Cardiac muscle cell (in vitro differentiated cells and primary cell): ENCODE measurements around the gene SNX25. TPM values are rescaled to one million over a fixed set of nuclear protein-coding genes. Genes with fewer than 3 reads are reported as not detected.

ENCODE experiments used
- DNase-seq, 2 donors: peaks; one replicate each; pipeline versions ENCODE4 v3.0.0 to v3.0.0-alpha.2; 2010 to 2017; ENCODE audit warnings: low read depth in 1 of 2, low spot score in 1 of 2
- H3K27ac ChIP-seq: fragments of 200-600 bp; sonication (generic); 2 replicates; pipeline ENCODE4 v1.5.1; 2016
- H3K27me3 ChIP-seq: fragments of 200-600 bp; sonication (generic); 2 replicates; pipeline ENCODE4 v1.6.0; 2016; ENCODE audit warnings: control low read depth
- H3K36me3 ChIP-seq: fragments of 200-600 bp; sonication (generic); 2 replicates; pipeline ENCODE4 v1.5.1; 2016; ENCODE audit warnings: control low read depth
- H3K4me1 ChIP-seq: fragments of 200-600 bp; sonication (generic); 2 replicates; pipeline ENCODE4 v1.8.1; 2017; ENCODE audit warnings: low read depth, mild to moderate bottlenecking, mixed run types
- H3K4me3 ChIP-seq: fragments of 200-600 bp; sonication (generic); 2 replicates; pipeline ENCODE4 v1.5.1; 2016; ENCODE audit warnings: mild to moderate bottlenecking
- H3K9me3 ChIP-seq: fragments of 200-600 bp; sonication (generic); 2 replicates; pipeline ENCODE4 v1.5.1; 2017; ENCODE audit warnings: low read depth, mild to moderate bottlenecking, control low read depth
- polyA plus RNA-seq: library from polyadenylated mRNA; unstranded; fragments of >200 nt; fragmentation: Nextera tagmentation; extraction: Ambion mirVana; gene quantifications from 2 replicates; pipeline ENCODE4 v1.2.1, GENCODE V29; 2016
- total RNA-seq: library from RNA; depleted of rRNA; stranded (reverse); fragments of >200 nt; gene quantifications from 2 replicates; pipeline ENCODE4 v1.2.3, GENCODE V29; 2016
- TF ChIP-seq, protein P1 (sequence below): IDR thresholded peaks from 2 replicates; pipeline ENCODE4 v1.5.1; 2012; ENCODE audit warnings: low read depth, mild to moderate bottlenecking, low read length

SNX25 gene
- total and polyA plus RNA-seq, 2 experiments from 2014 or later, result 19.7 to 20.9 TPM

DNA sequence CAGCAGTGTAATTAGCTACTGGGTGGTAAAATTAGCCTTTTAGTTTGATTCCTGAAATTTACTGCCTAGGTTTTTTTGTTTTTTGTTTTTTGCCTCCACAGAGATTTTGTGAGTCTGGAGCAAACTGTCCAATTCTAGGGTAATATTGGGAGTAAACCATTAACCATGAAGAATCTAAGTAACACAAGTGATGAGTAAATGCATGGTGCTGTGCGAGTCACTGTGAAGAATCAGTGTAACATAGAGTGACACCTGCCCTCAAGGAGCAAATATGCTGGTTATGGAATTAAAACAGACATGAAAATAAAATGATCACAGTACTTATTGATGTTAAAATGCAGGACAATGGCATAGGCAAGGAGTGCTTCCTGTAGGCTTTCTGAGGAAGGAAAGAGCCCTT, 126.2 kb downstream of the SNX25 start:
- no peaks in the 10 kb centered on the region for H3K36me3 ChIP-seq
- H3K4me3 ChIP-seq, result no peak overlapping the region
- DNase-seq, result no peak
- H3K27ac ChIP-seq, result no peak overlapping the region
- H3K9me3 ChIP-seq, result no peaks in the 10 kb centered on the region
- no peaks in the 10 kb centered on the region for H3K27me3 ChIP-seq
- H3K4me1 ChIP-seq, result no peaks in the 10 kb centered on the region
- TF ChIP-seq, protein P1, sequence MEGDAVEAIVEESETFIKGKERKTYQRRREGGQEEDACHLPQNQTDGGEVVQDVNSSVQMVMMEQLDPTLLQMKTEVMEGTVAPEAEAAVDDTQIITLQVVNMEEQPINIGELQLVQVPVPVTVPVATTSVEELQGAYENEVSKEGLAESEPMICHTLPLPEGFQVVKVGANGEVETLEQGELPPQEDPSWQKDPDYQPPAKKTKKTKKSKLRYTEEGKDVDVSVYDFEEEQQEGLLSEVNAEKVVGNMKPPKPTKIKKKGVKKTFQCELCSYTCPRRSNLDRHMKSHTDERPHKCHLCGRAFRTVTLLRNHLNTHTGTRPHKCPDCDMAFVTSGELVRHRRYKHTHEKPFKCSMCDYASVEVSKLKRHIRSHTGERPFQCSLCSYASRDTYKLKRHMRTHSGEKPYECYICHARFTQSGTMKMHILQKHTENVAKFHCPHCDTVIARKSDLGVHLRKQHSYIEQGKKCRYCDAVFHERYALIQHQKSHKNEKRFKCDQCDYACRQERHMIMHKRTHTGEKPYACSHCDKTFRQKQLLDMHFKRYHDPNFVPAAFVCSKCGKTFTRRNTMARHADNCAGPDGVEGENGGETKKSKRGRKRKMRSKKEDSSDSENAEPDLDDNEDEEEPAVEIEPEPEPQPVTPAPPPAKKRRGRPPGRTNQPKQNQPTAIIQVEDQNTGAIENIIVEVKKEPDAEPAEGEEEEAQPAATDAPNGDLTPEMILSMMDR, result no peak

DNA sequence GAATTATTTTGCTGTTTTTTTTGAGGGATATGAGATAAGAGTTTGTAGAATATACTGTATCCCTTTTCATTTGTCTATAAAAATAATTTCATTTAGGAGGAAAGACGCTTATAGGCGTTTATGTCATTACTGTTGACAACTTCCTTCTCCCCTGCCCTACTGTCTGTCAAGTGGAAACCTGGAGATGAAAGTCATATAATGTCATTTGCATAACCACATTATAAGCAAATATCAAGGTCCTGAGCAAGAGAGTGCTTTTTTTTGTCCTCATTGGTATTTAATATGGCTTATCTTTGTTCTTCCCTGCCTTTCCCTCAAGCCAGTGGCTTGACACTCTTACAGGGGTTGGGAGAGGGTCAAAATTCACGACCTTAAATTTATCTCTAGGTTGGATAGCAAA, 130.5 kb downstream of the SNX25 start:
- no peaks in the 10 kb centered on the region for H3K9me3 ChIP-seq
- H3K4me3 ChIP-seq, result no peak overlapping the region
- DNase-seq, result no peak
- H3K27ac ChIP-seq, result peak overlapping the region; percentile 30
- H3K4me1 ChIP-seq, result no peaks in the 10 kb centered on the region
- TF ChIP-seq, protein P1, result no peak
- H3K27me3 ChIP-seq, result no peaks in the 10 kb centered on the region
- peaks cover 5% of the 10 kb centered on the region for H3K36me3 ChIP-seq

DNA sequence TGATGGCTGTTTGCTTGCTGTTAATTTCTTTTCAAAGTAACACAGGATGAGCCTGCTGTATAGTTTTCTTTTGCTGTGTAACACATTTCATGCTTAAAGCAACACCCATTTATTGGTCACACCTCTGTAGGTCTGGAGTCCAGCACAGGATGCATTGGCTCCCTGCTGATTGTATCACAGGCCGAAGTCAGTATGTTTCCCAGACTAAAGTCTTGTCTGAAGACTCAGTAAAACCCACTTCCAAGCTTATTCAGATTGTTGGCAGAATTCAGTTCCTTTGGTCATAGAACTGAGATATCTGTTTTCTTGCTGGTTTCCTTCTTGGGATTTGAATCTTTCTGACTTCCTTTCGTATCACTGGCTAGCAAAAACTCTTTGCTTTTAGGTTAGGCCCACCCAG, 132.0 kb downstream of the SNX25 start:
- H3K27ac ChIP-seq, result no peak overlapping the region
- no peak overlapping the region for H3K4me3 ChIP-seq
- no peaks in the 10 kb centered on the region for H3K4me1 ChIP-seq
- H3K36me3 ChIP-seq, result peaks cover 5% of the 10 kb centered on the region
- DNase-seq, result no peak
- TF ChIP-seq, protein P1, result no peak
- H3K27me3 ChIP-seq, result no peaks in the 10 kb centered on the region
- no peaks in the 10 kb centered on the region for H3K9me3 ChIP-seq

DNA sequence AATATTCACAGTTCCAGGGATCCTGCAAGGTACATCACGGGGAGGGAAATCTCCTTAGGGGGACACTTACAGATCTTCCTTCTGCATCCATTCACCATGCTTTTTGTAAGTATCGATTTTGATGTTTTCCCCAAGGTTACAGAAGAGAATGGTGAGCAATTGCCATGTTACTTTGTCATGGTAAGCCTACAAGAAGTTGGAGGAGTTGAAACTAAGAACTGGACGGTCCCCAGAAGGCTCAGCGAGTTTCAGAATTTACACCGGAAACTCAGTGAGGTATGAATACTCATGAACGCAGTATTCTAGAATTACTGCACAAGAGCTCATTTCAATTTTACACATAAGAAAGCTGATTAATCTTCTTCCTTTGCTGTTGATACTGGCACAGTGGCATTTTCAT, 132.4 kb downstream of the SNX25 start:
- Histone ChIP-seq H3K36me3 (peaks cover 7% of the 10 kb centered on the region), H3K27ac (no peak overlapping the region), H3K9me3 (no peaks in the 10 kb centered on the region), H3K4me3 (no peak overlapping the region), H3K4me1 (no peaks in the 10 kb centered on the region), H3K27me3 (no peaks in the 10 kb centered on the region)
- no peak for DNase-seq
- TF ChIP-seq, protein P1, result no peak

DNA sequence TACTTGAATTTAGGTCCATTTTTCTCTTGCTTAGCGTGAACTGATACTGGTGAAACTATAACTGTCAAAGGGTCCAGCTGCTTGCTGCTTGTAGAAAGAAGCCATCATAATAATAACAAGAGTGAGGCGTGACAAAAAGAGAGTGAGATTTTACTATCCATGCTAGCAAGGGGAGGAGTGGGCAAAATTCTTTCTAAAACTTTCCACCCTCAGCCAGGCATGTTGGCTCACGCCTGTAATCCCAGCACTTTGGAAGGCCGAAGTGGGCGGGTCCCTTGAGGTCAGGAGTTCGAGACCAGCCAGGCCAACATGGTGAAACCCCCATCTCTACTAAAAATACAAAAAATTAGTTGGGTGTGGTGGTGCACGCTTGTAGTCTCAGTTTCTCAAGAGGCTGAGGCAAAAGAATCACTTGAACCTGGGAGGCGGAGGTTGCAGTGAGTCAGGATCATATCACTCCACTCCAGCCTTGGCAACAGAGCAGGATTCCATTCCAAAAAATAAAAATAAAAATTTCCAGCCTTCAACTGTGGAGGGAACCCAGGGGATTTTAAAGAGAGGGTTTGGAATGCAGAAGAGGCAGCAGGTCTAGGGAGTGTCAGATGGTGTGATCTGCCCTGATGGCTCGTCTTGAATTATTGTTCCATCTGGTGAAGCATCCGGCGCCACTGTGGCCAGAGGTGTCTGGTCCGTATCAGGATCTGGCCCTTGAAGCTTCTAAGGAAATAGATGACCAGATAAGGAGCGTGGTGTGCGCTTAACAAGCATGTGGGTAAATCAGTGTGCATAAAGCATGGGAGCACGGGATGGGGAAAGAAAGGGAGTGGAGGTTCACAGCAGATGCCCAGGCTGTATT, 134.6 kb downstream of the SNX25 start:
- H3K36me3 ChIP-seq, result peaks cover 18% of the 10 kb centered on the region
- peak in 1 of 2 donors; percentile 60 for DNase-seq
- no peak overlapping the region for H3K27ac ChIP-seq
- TF ChIP-seq, protein P1, result no peak
- no peaks in the 10 kb centered on the region for H3K4me1 ChIP-seq
- H3K4me3 ChIP-seq, result no peak overlapping the region
- no peaks in the 10 kb centered on the region for H3K9me3 ChIP-seq
- no peaks in the 10 kb centered on the region for H3K27me3 ChIP-seq
